Non-pigmented ciliary epithelial cell (primary cell): Measurements from ENCODE around the gene CLC.
"Not testable (repeated sequence)": the region's sequence is repeated elsewhere in the genome, so short reads cannot be mapped to it uniquely, and the experiment has no call there.

Source experiments
- DNase-seq: peaks from one replicate; pipeline ENCODE4 v3.0.0-alpha.2; 2010; ENCODE audit warnings: low read depth

CLC gene

DNA sequence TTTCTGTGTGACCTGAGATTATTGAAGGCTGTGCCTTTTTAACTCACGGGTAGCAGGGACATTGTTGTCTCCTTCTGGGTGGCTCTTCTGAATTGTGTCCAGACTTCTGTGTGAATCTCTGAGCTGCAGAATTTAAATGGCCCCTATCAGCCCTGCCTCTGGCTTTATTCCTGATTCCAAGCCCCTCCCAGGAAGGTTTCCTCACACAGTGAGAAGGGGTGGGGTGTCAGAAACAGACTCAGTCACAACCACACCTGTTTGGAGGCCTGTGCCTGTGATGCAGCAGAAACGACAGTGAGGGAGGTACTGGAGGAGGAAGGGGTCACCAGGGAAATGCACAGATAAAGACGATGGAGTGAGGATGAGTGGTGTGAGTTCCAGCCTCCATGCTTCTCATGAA is at the start of gene CLC:
Gene CLC (minus strand): TSS at position 139 of the 400 bp plus-strand sequence. CDS start 77 bp downstream, at position 62.
- no peak for DNase-seq

DNA sequence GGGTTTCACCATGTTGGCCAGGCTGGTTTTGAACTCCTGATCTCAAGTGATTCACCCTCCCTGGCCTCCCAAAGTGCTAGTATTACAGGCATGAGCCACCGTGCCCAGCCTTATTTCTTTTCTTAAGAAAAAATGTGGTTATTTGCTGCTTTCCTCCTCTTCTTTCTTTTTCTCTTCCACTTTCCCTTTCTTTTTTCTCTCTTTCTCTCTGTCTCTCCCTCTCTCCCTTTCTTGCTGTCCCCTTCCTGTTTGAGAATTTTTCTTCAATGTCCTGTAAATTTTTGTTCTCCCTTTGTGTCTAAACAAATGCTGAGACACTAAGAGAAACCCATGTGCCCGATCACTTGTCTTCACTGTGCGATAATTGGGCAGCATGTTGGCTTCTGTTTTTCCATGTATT is 43.1 kb upstream of the CLC start:
- DNase-seq, result no peak

DNA sequence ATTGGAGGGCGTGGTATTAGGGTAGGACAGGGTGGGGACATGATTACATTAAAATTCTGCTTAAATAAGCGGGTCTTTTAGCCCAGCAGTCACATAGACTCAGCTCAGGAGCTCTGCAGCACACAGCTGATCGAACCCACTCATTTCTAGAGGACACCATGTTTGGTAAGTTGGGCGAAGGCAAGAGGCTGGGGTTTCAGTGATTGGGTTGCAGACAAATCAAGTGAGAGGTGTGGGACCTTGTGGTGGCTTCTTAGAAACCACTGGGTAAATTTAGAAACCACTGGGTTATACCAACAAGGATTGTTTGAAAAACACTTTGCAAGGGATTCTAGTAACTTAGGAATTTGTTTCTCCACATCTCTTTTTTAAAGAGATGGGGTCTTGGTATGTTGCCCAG is 40.9 kb upstream of the CLC start, which contains the start of gene LEUTX:
Gene LEUTX (plus strand): TSS at position 92 of the 400 bp plus-strand sequence. CDS start 67 bp downstream, at position 159.
- no peak for DNase-seq

DNA sequence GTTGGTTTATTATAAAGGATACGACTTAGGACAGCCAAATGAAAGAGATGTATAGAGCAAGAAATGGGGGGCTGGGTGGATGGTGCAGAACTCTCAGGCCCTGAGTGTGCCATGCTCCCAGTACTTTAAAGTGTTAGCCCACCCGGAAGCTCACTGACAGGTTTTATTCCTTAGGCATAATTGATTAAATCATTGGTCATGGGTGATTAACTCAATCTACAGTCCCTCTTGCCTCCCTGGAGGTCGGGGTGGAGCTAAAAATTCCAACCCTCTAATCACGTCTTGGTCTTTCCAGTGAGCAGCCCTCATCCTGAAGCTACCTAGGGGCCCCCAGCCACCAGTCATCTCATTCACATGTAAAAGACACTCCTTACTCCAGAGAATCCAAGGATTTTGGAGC is 31.0 kb upstream of the CLC start:
- no peak for DNase-seq

DNA sequence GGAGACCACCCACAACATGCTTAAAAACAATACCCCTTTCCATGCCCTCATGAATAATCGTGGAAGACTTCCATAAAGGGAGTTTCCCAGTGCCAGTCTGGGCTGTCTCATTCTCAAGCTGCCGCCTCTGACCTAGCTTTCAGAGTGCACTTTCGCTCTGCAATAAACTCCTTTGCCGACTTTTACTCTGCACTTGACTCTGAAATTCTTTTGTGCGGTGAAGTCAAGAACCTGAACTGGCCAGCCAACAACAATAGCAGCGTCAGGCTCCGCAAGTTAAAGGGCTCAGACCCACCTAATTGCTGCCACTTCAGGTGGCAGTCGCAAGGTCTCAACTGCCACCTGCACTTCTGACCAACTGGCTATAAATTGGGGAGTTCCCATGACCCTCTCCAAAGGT is 30.5 kb upstream of the CLC start:
- DNase-seq, result no peak

DNA sequence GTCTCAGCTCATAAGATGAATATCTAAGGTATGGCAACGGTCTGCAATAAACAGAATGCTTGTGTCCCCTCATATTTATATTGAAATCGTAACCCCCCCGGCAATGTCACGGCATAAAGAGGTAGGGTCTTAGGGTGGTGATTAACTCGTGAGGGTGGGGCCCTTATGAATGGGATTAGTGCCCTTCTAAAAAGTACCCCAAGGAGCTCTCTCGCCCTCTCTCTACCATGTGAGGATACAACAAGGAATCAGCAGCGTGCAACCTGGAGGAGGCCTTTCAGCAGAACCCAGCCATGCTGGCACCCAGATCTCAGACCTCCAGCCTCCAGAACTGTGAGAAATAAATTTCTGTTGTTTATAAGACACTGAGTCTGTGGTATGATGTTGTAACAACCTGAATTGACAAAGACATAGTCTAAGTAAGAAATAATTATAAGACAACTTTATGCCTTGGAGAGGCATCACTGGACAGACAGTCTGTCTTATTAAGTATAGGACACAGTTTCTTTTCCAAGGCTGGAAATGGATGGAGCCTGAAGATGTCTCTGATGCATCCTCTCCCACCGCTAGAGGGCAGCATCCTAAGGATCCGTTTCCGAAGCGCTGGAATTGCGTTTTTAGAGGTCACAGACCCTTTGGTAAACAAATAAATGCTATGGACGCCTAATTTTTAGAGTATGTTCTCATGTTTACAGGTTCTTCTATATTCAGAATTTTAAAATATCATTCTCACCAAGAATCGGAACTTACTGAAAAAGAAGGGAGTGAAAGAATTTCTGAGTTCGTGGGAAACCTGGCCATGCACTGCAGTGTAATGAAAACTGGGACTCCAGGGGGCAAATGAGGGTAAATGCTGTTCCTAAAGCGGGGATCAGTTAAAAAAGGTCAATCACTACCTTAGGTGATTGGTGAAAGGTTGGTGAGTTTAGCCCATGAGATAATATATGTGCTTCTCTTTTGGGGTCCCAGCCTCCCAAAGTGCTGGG is 27.6 kb upstream of the CLC start:
- peak; percentile 8 for DNase-seq

DNA sequence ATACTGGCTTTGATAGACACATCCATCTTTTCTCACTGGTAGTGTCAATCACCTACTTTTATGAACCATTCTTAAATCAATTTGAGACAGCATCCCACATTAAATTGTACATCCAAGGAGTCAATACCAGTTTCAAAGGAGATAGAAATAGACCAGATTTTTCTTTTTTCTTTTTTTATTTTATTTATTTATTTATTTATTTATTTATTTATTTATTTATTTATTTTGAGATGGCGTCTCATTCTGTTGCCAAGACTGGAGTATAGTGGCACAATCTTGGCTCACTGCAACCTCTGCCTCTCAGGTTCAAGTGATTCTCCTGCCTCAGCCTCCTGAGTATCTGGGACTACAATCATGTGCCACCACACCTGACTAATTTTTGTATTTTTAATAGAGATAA is 24.0 kb upstream of the CLC start:
- not testable (repeated sequence) for DNase-seq

DNA sequence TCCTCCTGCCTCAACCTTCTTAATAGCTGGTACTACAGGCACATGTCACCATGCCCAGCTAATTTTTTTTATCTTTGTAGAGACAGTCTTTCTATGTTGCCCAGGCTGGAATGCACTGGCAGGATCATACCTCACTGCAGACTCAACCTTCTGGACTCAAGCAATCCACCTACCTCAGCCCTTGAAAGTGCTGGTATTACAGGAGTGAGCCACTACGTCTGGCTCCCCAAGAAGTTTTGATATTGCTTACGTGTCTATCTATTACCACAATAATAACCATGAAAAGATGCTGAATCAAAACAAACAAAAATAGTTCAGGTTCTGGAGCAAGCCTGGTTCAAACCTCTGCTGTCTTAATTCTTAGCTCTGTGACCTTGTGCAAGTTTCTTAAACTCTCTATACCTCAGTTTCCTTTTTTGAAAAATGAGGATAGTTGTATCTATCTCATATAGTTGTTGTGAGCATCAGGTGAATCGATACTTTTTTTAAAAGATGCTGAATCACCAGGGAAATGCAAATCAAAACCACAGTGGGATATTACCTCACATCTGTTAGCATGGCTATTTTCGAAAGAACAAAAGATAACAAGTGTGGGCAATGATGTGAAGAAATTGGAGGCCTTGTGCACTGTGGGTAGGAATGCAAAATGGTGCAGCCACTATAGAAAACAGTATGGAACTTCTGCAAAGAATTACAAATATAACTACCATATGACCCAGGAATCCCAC is 21.8 kb upstream of the CLC start:
- no peak for DNase-seq

DNA sequence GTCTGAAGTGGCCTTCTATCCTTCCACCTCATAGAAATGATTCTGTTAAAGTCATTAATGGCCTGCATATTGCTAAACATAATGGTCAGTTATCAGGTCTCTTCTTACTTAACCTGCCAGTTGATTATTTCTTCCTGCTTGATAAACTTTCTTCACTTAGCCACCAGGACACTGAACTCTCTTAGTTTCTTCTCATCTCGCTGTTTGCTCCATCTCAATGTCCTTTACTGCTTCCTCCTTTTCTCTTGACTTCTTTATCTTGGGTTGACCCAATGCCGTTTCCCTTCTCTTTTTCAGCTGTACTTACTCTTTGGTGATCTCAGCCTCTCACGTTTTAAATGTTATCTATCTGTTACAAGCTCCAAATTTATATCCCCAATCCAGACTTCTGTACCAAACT is 17.1 kb upstream of the CLC start:
- no peak for DNase-seq

DNA sequence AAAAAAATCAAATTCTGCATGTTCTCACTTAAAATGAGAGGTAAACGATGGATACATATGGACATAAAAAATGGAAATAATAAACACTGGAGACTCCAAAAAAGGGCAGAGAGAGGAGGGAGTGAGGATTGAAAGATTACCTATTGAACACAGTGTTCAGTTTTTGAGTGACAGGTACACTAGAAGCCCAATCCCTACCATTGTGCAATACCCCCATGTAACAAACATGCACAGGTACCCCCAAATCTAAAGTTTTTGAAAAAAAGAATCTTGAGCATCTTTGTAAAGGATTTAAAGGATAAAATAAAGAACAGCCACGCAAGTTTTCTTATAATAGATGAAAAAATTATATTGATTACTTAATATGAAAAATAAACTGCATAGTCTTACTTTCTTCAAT is 16.7 kb upstream of the CLC start:
- no peak for DNase-seq

DNA sequence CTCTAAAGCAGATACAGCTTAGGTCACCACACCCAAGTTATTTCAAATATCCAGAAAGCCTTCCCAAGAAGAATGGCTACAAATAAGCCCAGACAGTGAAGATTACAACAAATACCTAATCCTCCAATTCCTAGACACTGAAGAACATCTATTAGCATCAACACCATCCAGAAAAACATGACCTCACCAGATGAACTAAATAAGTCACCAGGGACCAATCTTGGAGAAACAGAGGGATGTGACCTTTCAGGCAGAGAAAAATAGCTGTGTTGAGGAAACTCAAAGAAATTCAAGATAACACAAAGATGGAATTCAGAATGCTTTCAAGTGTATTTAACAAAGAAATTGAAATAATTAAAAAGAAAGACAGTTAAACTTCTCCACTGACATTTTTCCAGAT is 15.0 kb upstream of the CLC start:
- DNase-seq, result no peak

DNA sequence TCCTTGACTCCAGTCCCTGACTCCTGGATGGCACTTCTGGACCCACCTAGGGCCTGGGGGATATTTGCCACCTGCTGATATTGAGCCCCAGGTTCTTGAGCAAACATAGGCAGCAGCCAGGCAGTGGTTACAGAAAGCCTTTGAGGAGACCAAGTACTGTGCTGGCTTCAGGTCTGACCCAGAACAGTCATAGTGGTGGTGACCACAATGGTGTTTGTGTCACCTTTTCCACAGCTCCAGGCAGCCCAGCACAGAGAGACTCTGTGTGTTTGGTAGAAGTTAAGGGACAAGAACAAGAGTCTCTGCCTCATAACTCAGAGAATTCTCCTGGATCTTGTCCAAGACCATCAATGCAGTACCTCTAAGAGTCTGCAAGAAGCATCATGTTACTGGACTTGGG is 14.6 kb upstream of the CLC start:
- no peak for DNase-seq

DNA sequence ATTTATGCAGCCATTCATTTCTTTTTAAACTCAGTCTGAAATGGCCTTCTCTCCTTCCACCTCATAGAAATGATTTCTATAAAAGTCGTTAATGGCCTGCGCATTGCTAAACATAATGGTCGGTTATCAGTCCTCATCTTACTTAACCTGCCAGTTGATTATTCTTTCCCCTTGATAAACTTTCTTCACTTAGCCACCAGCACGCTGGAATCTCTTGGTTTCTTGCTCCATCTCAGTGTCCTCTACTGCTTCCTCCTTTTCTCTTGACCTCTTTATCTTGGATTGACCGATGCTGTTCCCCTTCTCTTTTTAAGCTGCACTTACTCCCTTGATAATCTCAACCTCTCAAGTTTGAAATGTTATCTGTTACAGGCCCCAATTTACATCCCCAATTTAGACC is 12.2 kb upstream of the CLC start:
- DNase-seq, result no peak

DNA sequence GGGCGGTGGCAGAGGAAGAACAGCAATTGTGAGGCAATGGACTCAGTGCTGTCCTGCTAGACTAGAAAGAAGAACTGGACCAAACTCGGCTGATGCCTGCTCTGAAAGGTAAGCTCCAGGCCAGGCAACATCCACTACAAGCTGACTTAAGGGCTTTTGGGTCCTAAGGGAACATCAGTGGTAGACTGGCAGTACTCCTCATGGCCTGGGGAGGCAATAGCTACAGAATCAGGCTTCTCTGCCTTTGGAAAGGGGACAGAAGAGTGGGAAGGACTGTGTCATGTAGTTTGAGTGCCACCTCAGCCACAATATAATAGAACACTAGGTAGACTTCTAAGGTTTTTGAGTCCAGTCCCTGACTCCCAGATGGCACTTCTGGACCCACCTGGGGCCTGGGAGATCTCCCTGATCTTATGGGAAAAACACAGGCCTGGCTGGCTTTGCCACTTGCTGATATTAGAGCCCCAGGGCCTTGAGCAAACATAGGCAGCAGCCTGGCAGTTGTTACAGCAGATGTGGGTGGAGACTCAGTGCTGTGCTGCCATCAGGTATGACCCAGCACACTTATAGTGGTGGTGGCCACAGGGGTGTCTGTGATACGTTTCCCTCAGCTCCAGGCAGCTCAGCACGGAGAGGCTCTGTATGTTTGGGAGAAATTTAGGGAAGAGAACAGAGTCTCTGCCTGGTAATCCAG is 9.2 kb upstream of the CLC start:
- DNase-seq, result no peak

DNA sequence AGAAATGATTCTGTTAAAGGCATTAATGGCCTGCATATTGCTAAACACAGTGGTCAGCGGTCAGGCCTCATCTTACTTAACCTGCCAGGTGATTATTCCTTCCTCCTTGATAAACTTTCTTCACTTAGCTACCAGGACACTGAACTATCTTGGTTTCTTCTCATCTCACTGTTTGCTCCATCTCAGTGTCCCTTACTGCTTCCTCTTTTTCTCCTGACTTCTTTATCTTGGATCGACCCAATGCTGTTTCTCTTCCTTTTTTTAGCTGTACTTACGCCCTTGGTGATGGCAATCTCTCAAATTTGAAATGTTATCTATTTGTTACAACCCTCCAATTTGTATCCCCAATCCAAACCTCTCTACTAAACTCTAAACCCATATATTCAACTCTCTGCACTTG is 7.8 kb upstream of the CLC start:
- DNase-seq, result no peak

DNA sequence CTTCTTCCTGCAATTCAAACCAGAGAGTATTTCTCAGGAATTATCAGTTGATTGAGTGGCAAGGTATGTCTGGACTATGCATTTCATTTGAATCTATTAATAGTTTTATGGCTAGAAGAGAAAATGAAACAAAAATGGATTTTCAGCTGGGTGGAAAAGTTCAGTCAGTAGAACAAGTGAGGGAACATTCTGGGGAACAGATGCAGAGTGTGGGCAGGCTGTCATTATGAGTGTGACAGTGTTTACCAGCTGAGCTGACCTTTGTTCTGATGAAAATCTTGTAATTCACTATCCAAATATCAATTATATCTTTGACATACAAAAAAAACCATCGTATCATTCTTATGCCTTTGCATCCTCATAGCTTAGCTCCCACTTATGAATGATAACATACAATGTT is 2.6 kb upstream of the CLC start:
- DNase-seq, result no peak

DNA sequence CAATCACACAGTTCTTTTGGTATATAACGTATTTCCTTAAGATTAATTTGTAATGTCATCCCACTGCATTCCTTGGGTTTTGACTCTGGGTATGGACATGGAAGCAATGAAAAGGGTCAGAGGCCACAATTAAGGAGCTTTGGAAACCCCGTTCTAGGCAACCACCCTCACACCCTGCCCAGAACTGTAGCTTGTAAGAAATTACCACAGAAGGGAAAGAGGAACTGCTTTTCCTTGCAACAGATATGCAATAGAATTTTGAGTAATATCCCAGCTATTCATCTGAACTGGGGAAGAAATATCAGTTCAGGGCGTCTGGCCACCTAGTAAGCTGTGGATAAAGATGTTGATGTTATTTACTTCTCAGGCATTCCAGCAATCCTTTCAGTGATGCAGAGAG is 985 bp upstream of the CLC start:
- DNase-seq, result no peak

DNA sequence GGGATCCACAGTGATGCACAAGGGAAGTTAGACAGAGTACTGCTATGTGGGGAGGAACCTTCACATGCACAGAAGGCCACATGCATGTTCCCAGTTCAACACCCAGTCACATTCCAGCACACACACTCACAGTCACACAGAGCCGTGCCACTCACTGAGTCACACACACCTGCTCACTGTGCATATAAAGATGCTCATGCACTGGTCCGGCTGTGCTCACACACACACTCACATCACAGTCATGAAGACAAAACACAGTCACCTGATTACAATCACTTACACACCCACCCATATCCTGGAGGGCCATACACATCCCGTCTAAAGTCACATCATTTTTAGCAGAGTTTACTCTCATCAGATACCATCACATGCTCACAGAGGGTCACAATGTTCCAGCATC is 478 bp downstream of the CLC start:
- DNase-seq, result no peak

DNA sequence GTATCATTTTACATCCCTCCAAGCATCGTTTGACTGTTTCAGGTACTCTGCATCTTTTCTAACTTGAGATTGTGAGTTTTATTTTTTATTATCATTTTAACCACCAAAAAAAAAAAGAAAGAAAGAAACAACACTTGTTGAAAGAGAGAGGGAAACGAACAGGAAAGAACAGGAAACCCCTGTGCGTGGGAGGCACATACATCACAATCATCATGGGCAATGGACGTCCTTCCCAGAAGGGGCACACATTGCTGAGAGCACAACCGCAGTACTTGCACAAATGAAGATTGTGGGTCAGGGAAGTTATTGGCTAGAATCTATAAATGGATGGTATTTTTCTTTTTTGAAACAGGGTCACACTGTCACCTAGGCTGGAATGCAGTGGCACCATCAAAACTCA is 1.7 kb downstream of the CLC start:
- DNase-seq, result no peak

DNA sequence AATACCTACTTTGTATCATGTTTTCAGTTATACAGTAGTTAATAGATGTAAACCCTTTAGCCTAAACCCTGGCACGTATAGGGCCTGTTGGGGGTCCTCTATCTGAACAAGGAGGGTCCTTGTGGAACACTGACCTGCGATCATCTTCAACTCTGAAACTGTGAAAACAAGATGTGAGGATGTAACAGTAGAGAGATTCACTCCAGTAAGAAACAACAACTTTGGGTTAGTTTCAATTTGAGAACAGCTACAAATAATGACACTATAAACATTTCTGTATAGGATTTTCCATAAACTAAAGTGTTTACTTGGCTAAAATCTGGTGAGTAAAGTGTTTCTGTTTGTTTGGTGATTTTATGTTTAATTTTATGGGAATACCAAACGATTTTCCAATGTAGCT is 2.1 kb downstream of the CLC start:
- DNase-seq, result no peak

DNA sequence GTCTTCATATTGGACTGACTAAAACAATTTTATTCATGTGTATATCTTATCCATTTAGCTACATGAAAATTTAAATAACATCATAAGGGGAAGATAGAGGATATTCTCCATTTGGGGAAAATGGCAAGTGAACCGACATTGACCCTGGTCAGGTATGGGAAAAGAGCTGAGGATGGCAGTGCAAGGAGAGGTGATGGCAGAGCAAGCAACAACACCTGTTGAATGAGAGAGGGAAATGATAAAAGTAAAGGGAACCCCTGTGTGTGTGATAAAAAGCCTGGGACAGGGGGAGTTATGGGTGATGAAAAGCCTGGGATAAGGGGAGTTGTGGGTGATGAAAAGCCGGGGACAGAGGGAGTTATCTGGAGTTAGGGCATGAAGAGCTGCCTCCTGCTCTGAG is 4.0 kb downstream of the CLC start:
- DNase-seq, result no peak

DNA sequence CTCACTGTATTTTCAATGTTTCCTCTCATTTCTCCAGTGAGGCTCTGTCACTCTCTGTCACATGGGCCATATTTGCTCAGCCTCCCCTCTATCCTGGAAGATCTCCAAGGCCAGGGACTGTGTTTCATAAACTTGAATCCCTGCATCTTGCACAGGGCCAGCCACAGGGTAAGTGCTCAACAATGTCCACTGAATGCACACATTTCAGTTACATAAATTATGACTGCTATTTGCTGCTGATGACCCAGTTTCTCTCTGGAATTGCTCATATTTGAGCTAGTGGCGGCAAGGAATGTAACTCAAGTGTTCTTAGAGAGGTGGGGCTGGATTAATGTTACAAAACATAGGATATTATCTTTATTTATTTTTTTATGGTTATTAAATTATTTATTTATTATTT is 6.1 kb downstream of the CLC start:
- no peak for DNase-seq

DNA sequence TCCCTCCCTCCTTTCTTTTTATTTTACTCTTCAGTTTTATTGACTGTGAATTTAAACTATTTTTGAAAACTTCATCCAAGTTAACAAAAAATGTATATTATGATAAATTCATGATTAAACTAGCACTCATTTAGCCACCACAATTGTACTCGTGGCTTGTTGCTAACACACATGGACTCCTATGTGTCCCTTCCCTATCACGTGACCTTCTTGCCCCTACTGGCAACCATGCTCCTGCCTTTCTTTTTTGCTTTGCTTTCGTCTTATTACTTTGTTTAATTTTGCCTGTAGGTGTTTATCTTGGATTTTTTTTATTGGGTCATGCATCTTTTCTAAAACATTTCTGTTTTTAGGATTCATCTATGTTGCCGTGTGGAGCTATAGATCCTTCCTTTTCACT is 8.2 kb downstream of the CLC start:
- no peak for DNase-seq
